ENCODE measurements around the gene PKD1L1.
"Not testable (repeated sequence)": the region's sequence is repeated elsewhere in the genome, so short reads cannot be mapped to it uniquely, and the experiment has no call there.

Gene PKD1L1

GRCh38 chr7:47937711-47938573 is 10.3 kb downstream of the PKD1L1 start:
- DNase-seq, result no peak

- DNase-seq, result no peak
Measured at GRCh38 chr7:47937065-47937687, 11.1 kb downstream of the PKD1L1 start.

- no peak for DNase-seq
Measured at GRCh38 chr7:47936323-47936722, 11.9 kb downstream of the PKD1L1 start.

- DNase-seq, result no peak
Measured at GRCh38 chr7:47935336-47935735, 12.9 kb downstream of the PKD1L1 start.

DNA sequence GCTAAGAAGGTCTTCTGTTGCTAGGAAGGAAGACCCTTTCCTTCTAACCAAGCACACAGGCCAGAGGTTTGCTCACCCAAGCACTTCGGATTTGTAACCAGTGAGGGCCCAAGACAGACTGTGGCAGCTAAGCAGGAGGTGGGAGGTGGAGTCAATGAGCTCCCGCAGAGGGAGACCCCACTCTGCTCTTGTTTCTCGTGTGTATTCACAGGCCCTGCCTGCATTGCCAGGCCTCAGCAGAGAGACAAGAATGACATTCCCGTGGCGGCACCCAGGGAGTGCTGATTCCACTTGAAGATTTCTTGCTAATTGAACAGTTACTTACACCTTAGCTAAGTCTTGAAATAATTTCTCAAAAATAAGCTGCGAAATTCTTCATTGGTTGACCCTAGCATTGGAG is 13.4 kb downstream of the PKD1L1 start:
- DNase-seq, result no peak

DNA sequence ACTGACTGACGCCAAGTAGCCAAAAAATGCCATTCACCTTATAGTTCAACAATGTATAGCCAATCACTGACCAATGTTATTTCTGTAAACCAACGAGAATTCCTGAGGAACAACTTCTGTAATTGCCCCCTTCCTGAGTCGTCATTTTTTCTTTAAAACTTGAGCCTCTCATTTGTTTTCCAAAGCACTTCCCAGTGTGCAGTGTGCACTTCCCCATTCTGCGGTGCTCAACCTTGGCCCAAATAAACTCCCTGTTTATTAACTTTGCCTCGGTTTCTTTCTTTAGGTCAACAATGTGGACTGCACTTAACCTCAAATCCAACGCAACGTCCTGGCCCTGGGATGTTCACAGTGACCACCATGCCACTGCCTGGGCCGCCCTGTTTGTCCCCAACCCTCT is 15.1 kb downstream of the PKD1L1 start:
- DNase-seq, result no peak

DNA sequence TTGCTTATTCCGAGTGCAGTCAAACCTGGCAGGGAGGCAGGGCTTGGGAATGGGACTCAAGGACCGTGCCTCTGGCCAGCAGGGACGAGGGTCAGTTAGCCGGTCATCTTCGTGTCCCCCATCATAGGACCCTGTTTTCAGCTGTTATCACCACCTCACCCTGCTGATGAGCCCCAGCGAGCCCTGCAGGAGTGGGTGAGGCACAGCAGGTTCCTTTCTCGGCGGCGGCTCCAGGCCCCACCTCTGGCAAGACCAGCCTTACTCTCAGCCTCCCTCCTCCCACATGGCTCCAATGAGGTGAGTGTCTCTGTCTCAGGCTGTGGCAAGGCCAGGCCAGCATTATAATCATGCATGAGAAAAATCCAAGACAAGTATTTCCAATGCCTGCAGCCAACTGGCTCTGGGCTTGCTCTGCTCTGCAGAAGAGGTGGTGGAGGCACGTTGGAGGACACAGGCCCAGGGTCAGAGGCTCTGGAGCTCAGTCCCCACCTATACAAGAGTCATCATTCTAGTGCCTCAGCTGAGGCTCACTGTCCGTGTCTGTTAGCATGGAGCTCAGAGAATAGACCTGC is 15.7 kb downstream of the PKD1L1 start:
- DNase-seq, result no peak

- DNase-seq, result no peak
Measured at GRCh38 chr7:47932016-47932415, 16.2 kb downstream of the PKD1L1 start.

DNA sequence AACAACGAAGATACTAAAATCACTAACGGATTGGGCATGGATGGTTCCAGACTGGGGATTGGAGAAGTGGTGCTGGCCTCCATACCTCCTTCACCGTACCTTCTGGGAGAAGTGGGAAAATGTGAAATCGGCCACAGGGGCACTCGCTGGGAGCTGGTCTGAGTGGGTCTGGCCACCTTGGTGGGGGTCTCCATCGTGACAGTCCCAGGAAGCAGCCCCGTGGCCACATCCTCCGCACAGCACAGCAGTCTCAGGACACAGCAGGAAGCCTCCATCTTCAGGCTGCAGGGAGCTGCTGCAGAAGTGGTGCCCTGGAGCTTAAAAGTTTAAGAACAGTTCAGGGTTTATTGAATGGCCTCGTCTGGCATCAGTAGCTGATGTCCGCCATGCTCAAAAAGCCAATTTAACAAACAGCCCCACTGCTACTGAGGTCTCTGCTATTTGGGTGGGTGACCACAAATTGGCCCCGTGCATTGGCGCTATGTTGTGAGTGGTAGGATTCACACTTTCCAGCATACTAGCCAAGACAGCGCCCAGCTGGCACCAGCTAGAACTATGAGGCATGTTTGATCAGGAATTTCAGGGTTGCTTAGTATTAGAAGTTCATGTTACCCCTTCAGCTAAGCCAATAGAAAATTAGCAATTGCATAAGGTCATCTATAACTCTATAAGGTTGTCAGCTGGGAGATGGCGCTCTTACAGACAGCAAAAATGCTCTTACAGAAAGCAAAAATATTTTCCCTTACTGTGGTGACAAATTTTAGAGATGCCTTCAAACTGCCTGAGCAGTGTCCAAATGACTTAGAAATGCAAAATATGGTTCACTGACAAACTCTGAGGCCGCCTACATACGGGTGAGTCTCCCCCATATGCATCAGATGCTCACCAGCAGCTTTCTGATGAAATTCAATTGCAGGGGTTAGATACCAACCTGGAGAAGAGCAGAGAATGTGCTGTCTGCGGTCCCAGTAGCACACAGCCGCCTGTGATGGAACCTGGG is 17.0 kb downstream of the PKD1L1 start:
- DNase-seq, result no peak

DNA sequence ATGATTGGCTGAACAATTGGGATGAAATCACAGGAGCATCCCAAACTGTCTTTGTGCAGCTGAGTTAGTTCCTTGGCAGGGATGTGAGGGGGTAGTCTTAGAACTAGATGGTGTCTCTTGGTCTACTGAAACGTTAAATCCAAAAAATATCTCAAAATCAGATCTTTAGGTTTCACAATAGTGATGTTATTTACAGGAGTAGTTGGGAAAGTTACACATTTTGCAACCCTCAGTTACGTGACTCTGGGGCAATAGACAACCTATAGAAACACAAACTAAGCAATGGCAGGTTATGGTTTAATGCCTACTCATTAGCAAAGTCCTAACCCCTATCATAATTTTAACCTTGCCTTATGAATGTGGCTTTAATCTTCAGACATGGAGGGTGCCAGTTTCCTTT is 24.0 kb downstream of the PKD1L1 start:
- DNase-seq, result no peak

DNA sequence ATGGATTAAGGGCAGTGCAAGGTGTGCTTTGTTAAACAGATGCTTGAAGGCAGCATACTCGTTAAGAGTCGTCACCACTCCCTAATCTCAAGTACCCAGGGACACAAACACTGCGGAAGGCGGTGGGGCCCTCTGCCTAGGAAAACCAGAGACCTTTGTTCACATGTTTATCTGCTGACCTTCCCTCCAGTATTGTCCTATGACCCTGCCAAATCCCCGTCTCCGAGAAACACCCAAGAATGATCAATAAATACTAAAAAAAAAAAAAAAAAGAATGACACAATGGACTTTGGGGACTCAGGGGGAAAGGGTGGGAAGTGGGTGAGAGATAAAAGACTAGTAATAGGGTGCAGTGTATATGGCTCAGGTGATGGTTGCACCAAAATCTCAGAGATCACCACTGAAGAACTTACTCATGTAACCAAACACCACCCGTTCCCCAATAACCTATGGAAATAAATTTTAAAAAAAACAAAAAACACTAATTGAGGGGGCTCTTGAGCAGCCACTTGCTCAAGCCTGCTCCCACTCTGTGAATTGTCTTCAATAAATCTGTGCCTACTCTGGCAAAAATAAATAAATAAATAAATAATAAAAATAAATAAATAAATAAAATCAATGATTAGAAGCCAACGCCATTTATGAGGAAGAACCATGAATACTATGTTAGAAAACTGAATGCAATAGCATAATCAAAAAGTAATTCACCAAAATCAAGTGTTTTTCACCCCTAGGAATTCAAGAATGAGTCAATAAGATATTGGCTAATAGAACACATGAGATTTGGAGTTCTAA is 25.0 kb downstream of the PKD1L1 start:
- DNase-seq, result not testable (repeated sequence)

GRCh38 chr7:47916514-47916913 is 31.8 kb downstream of the PKD1L1 start:
- DNase-seq, result not testable (repeated sequence)

DNA sequence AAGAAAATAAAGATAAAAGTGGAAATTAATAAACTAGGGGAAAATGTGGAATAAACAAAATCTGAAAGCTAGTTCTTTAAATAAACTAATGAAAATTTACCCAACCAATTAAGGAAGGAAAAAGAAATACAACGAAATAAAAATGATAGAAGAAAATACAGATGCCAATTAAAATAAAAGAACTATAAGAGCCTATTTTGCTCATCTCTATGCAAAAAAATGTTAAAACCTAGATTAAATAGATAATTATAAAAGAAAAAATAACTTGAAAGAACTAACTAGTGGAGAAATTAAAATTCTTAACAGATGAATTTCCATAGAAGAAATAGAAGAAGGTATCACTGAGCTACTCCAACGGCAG is 32.7 kb downstream of the PKD1L1 start:
- no peak for DNase-seq

- DNase-seq, result no peak
Measured at GRCh38 chr7:47914717-47915615, 33.3 kb downstream of the PKD1L1 start.

GRCh38 chr7:47912332-47912731 is 35.9 kb downstream of the PKD1L1 start:
- DNase-seq, result no peak

GRCh38 chr7:47908720-47909119 is 39.5 kb downstream of the PKD1L1 start:
- DNase-seq, result no peak

DNA sequence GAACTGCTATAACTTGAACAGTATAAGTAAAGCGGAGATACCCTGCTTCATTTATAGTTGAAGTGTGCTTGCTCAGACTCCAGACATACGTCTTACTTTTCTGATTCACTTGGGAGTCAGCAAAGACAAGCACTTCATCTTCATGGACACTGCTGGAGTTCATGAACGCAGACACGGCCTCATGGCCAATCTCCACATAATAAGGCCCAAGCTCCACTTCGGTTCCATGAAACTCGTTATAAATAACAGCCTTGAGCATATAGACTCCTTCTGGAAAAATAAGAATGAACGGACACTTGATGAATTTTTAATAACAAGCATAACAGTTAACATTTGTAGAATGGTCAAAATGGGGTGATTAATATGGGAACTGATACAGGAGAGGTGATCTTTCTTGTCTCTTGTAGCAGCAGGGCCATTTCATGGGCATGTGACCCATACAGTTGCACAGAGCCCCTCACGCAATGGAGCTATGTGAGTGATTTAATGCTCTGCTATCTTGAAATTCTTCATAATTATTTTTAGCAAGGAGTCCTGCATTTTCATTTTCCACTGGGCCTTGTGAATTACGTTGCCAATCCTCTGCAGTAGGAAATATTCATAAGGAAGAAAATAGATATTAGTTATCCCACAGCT is 40.2 kb downstream of the PKD1L1 start:
- DNase-seq, result no peak

- no peak for DNase-seq
Measured at GRCh38 chr7:47906883-47907282, 41.4 kb downstream of the PKD1L1 start.

- DNase-seq, result no peak
Measured at GRCh38 chr7:47905076-47905920, 43.0 kb downstream of the PKD1L1 start.

DNA sequence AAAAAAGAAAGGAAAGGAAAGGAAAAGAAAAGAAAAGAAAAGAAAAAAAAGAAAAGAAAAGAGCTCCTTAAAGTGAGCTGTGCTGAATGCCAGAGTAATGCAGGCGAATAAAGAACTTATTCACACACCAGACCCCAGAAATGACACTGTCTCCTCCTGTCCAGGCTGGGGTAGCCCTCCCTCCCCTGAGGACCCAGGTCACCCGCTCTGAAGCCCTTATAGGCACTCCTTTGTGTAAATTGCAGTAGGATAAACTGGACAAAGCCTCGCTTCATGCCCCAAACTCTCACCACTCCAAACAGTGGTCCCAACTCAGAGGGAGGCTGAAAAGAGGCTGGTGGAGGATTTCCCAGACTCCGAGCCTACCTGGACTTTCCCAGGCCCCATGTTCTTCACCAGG is 46.3 kb downstream of the PKD1L1 start:
- DNase-seq, result no peak
